Measurements from ENCODE around the gene IPO5. TPM values are rescaled to one million over a fixed set of nuclear protein-coding genes. Genes with fewer than 3 reads are reported as not detected.

Gene IPO5
- total and polyA plus RNA-seq, 4 donors: 35.6 to 128 (median 75.1) TPM

- intact Hi-C loops (cut with DNase I): no loop called here
- no peaks in the 10 kb centered on the region for H3K27me3 ChIP-seq (ENCODE audit: control insufficient read depth in 1 of 2, insufficient read depth in 2 of 2, low read length in 1 of 2)
- 52 to 56% methylated on average over 4 of the region's 4 CpGs for WGBS, 2 donors
- H3K4me3 ChIP-seq (ENCODE audit: low read length in 2 of 2): no peak overlapping the region
- H3K36me3 ChIP-seq (ENCODE audit: control insufficient read depth in 1 of 2, insufficient read depth in 2 of 2, low read length in 1 of 2): no peaks in the 10 kb centered on the region
- ATAC-seq (ENCODE audit: low FRiP score) (no peak), DNase-seq (no peak)
- no peak overlapping the region for H3K27ac ChIP-seq (ENCODE audit: low read depth in 1 of 2, low read length in 2 of 2)
- H3K9me3 ChIP-seq (ENCODE audit: control insufficient read depth, low read length): no peaks in the 10 kb centered on the region
- H3K4me1 ChIP-seq (ENCODE audit: control insufficient read depth in 1 of 2, insufficient read depth in 2 of 2, low read length in 2 of 2): no peaks in the 10 kb centered on the region
Measured at GRCh38 chr13:98066636-98067035, 113.2 kb downstream of the IPO5 start.

- no peak for ATAC-seq (ENCODE audit: low FRiP score)
- 51 to 59% methylated on average over 9 of the region's 9 CpGs for WGBS, 2 donors
- Histone ChIP-seq H3K36me3 (ENCODE audit: control insufficient read depth in 1 of 2, insufficient read depth in 2 of 2, low read length in 1 of 2) (no peaks in the 10 kb centered on the region), H3K27me3 (ENCODE audit: control insufficient read depth in 1 of 2, insufficient read depth in 2 of 2, low read length in 1 of 2) (no peaks in the 10 kb centered on the region), H3K27ac (ENCODE audit: low read depth in 1 of 2, low read length in 2 of 2) (no peak overlapping the region), H3K4me1 (ENCODE audit: control insufficient read depth in 1 of 2, insufficient read depth in 2 of 2, low read length in 2 of 2) (no peaks in the 10 kb centered on the region), H3K9me3 (ENCODE audit: control insufficient read depth, low read length) (no peaks in the 10 kb centered on the region), H3K4me3 (ENCODE audit: low read length in 2 of 2) (no peak overlapping the region)
- DNase-seq: no peak
- intact Hi-C loops (cut with DNase I): no loop called here
Measured at GRCh38 chr13:98068521-98068920, 115.0 kb downstream of the IPO5 start.

DNA sequence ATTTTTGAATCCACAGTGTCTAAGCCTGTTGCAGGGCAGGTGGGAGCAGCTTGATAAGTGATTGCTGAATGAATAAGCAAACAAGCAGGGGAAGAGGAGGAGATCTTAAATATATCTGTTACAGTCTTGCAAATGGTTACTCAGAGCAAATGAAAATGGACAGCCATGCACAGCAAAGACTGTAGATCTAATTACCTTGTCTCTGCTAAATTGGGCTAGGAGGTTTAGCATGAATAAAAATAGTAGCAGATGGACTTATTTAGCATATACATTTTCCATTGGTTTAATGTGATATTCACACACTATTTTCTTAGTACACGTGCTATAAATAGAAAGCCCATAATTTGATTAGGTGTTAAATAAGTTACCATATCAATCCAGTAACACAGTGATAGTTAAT, 116.5 kb downstream of the IPO5 start:
- intact Hi-C loops (cut with DNase I): no loop called here
- Histone ChIP-seq H3K9me3 (ENCODE audit: control insufficient read depth, low read length) (no peaks in the 10 kb centered on the region), H3K27ac (ENCODE audit: low read depth in 1 of 2, low read length in 2 of 2) (no peak overlapping the region), H3K27me3 (ENCODE audit: control insufficient read depth in 1 of 2, insufficient read depth in 2 of 2, low read length in 1 of 2) (no peaks in the 10 kb centered on the region), H3K4me1 (ENCODE audit: control insufficient read depth in 1 of 2, insufficient read depth in 2 of 2, low read length in 2 of 2) (no peaks in the 10 kb centered on the region), H3K36me3 (ENCODE audit: control insufficient read depth in 1 of 2, insufficient read depth in 2 of 2, low read length in 1 of 2) (no peaks in the 10 kb centered on the region), H3K4me3 (ENCODE audit: low read length in 2 of 2) (no peak overlapping the region)
- 80 to 82% methylated on average over 1 of the region's 1 CpG for WGBS, 2 donors
- DNase-seq (no peak), ATAC-seq (ENCODE audit: low FRiP score) (no peak)

GRCh38 chr13:98071316-98071715, 117.8 kb downstream of the IPO5 start:
- Histone ChIP-seq H3K9me3 (ENCODE audit: control insufficient read depth, low read length) (no peaks in the 10 kb centered on the region), H3K27me3 (ENCODE audit: control insufficient read depth in 1 of 2, insufficient read depth in 2 of 2, low read length in 1 of 2) (no peaks in the 10 kb centered on the region), H3K4me1 (ENCODE audit: control insufficient read depth in 1 of 2, insufficient read depth in 2 of 2, low read length in 2 of 2) (no peaks in the 10 kb centered on the region), H3K4me3 (ENCODE audit: low read length in 2 of 2) (no peak overlapping the region), H3K36me3 (ENCODE audit: control insufficient read depth in 1 of 2, insufficient read depth in 2 of 2, low read length in 1 of 2) (no peaks in the 10 kb centered on the region), H3K27ac (ENCODE audit: low read depth in 1 of 2, low read length in 2 of 2) (no peak overlapping the region)
- intact Hi-C loops (cut with DNase I): no loop called here
- DNase-seq: no peak
- 63 to 72% methylated on average over 1 of the region's 1 CpG for WGBS, 2 donors
- ATAC-seq (ENCODE audit: low FRiP score): no peak

GRCh38 chr13:98072476-98072875, 119.0 kb downstream of the IPO5 start:
- WGBS, 2 donors: 88 to 91% methylated on average over 2 of the region's 2 CpGs
- ATAC-seq (ENCODE audit: low FRiP score) (no peak), DNase-seq (no peak)

More at GRCh38 chr13:98072476-98072875, 119.0 kb downstream of the IPO5 start:
- Histone ChIP-seq H3K4me1 (ENCODE audit: control insufficient read depth in 1 of 2, insufficient read depth in 2 of 2, low read length in 2 of 2) (no peaks in the 10 kb centered on the region), H3K9me3 (ENCODE audit: control insufficient read depth, low read length) (no peaks in the 10 kb centered on the region), H3K27me3 (ENCODE audit: control insufficient read depth in 1 of 2, insufficient read depth in 2 of 2, low read length in 1 of 2) (no peaks in the 10 kb centered on the region), H3K36me3 (ENCODE audit: control insufficient read depth in 1 of 2, insufficient read depth in 2 of 2, low read length in 1 of 2) (no peaks in the 10 kb centered on the region), H3K27ac (ENCODE audit: low read depth in 1 of 2, low read length in 2 of 2) (no peak overlapping the region), H3K4me3 (ENCODE audit: low read length in 2 of 2) (no peak overlapping the region)
- intact Hi-C loops (cut with DNase I): no loop called here

Other genes starting within 250 kb of the IPO5 start
- 10 to 100 TPM; 39.0 to 41.7 TPM for gene FARP1, start 189.4 kb downstream of the IPO5 start, total RNA-seq
- gene FARP1, start 189.4 kb downstream of the IPO5 start, polyA plus RNA-seq: 1 to 10 TPM; 3.3 to 8.4 TPM
- gene RNF113B, start 223.6 kb downstream of the IPO5 start, total RNA-seq: not detected
- gene RNF113B, start 223.6 kb downstream of the IPO5 start, polyA plus RNA-seq: not detected